ENCODE measurements around the gene BNIP3.

The BNIP3 gene

GRCh38 chr10:131949041-131949862 lies 32.5 kb downstream of the BNIP3 start:
- no peak for DNase-seq

- no peak for DNase-seq
These were observed 33.2 kb downstream of the BNIP3 start for GRCh38 chr10:131948501-131948900.

GRCh38 chr10:131947631-131948347 lies 33.9 kb downstream of the BNIP3 start:
- no peak for DNase-seq

GRCh38 chr10:131946880-131947279 lies 34.8 kb downstream of the BNIP3 start:
- no peak for DNase-seq

GRCh38 chr10:131946321-131946751 lies 35.4 kb downstream of the BNIP3 start:
- DNase-seq, result no peak

GRCh38 chr10:131944976-131945695 lies 36.6 kb downstream of the BNIP3 start:
- no peak for DNase-seq

GRCh38 chr10:131944412-131944811 lies 37.3 kb downstream of the BNIP3 start:
- DNase-seq, result no peak

GRCh38 chr10:131943021-131943814 lies 38.5 kb downstream of the BNIP3 start:
- no peak for DNase-seq

GRCh38 chr10:131942455-131942854 lies 39.3 kb downstream of the BNIP3 start:
- no peak for DNase-seq

- no peak for DNase-seq
These were observed 43.0 kb downstream of the BNIP3 start for GRCh38 chr10:131938681-131939080.

GRCh38 chr10:131937836-131938235 lies 43.9 kb downstream of the BNIP3 start:
- DNase-seq, result no peak

- DNase-seq, result no peak
These were observed 45.0 kb downstream of the BNIP3 start for GRCh38 chr10:131936736-131937135.

GRCh38 chr10:131936294-131936693 lies 45.4 kb downstream of the BNIP3 start:
- DNase-seq, result no peak

- no peak for DNase-seq
These were observed 46.5 kb downstream of the BNIP3 start for GRCh38 chr10:131935260-131935659.

- no peak for DNase-seq
These were observed 47.0 kb downstream of the BNIP3 start for GRCh38 chr10:131934769-131935168.

GRCh38 chr10:131933696-131934086 lies 48.0 kb downstream of the BNIP3 start:
- no peak for DNase-seq

GRCh38 chr10:131933016-131933695 lies 48.6 kb downstream of the BNIP3 start:
- no peak for DNase-seq

GRCh38 chr10:131931981-131932380 lies 49.7 kb downstream of the BNIP3 start:
- DNase-seq, result no peak

GRCh38 chr10:131930586-131931330 lies 51.0 kb downstream of the BNIP3 start:
- DNase-seq, result no peak

GRCh38 chr10:131930150-131930549 lies 51.6 kb downstream of the BNIP3 start:
- no peak for DNase-seq

GRCh38 chr10:131929122-131929845 lies 52.4 kb downstream of the BNIP3 start:
- no peak for DNase-seq

Data from NCI-H2171 treated with DMSO at 0.1 percent for 48 hours (cell line).